AG04450 (cell line): ENCODE results near the gene ZNF408. TPM values are rescaled to one million over a fixed set of nuclear protein-coding genes. Genes with fewer than 3 reads are reported as not detected.

Source experiments
- CTCF ChIA-PET: fragments of 300-600, 350-600 bp; formaldehyde crosslinking; extraction: SDS; loops from one replicate; lab custom pipeline; 2022; ENCODE audit warnings: antibody characterized with exemption, inconsistent platforms; lab: Charles Lee
- POLR2A ChIA-PET: fragments of 350-600 bp; formaldehyde crosslinking; extraction: SDS; loops from one replicate; lab custom pipeline; 2021; ENCODE audit warnings: antibody characterized with exemption, inconsistent platforms; lab: Yijun Ruan, JAX
- DNase-seq: peaks from one replicate; pipeline ENCODE4 v3.0.0-alpha.2; 2011; ENCODE audit warnings: low read depth, low spot score
- H3K27ac ChIP-seq: one replicate; pipeline ENCODE4 v1.5.1; 2012; ENCODE audit warnings: low read depth, low read length, control low read depth
- H3K27me3 ChIP-seq: one replicate; pipeline ENCODE4 v1.6.0; 2012; ENCODE audit warnings: low read length; ENCODE audit not compliant: control insufficient read depth, insufficient read depth
- H3K4me3 ChIP-seq: 2 replicates; pipeline ENCODE4 v1.5.1; 2011; ENCODE audit warnings: mild to moderate bottlenecking, low read depth, low read length, control low read depth
- H3K9me3 ChIP-seq: 2 replicates; pipeline ENCODE4 v1.5.1; 2012; ENCODE audit warnings: low read length; ENCODE audit not compliant: control insufficient read depth, insufficient read depth
- CTCF ChIP-seq: IDR thresholded peaks from 2 replicates; pipeline ENCODE4 v1.5.1; 2011; ENCODE audit warnings: low read depth, low read length, control low read depth, inconsistent platforms
- polyA plus RNA-seq: library from polyadenylated mRNA; depleted of rRNA; stranded (reverse); fragments of >200 nt; gene quantifications from 2 replicates; pipeline ENCODE4 v1.2.3, GENCODE V29; 2011

Gene ZNF408
- polyA plus RNA-seq, 1 experiment: 4.9 TPM

GRCh38 chr11:46719048-46719542 is 18.3 kb downstream of the ZNF408 start, which contains the start of gene F2:
TSS of gene F2 (plus strand) at chr11:46719213. CDS start at chr11:46719236, 23 bp downstream.
- H3K9me3 ChIP-seq: no peaks in the 10 kb centered on the region
- ChIA-PET POLR2A (interaction anchor here (0.6 kb wide), 1 partner anchor 10 kb away, joined by 4 read pairs; no protein-coding TSS in a partner anchor), CTCF (no interaction called here)
- H3K4me3 ChIP-seq: no peak within 1 kb of the TSS
- no peak for DNase-seq
- H3K27me3 ChIP-seq: no peaks in the 10 kb centered on the region
- TF ChIP-seq CTCF: no peak
- H3K27ac ChIP-seq: no peak within 1 kb of the TSS

- TF ChIP-seq CTCF: no peak
- CTCF ChIA-PET: no interaction called here
- Histone ChIP-seq H3K27ac (no peak overlapping the region), H3K4me3 (no peak overlapping the region), H3K27me3 (no peaks in the 10 kb centered on the region), H3K9me3 (no peaks in the 10 kb centered on the region)
- no peak for DNase-seq
- POLR2A ChIA-PET: no interaction called here
Observed at GRCh38 chr11:46719543-46720218, 18.9 kb downstream of the ZNF408 start.

GRCh38 chr11:46721286-46721685 is 20.5 kb downstream of the ZNF408 start:
- TF ChIP-seq CTCF: no peak
- POLR2A ChIA-PET: no interaction called here
- Histone ChIP-seq H3K27ac (no peak overlapping the region), H3K4me3 (no peak overlapping the region), H3K9me3 (no peaks in the 10 kb centered on the region), H3K27me3 (no peaks in the 10 kb centered on the region)
- DNase-seq: no peak
- CTCF ChIA-PET: no interaction called here

- DNase-seq: no peak
- H3K27ac ChIP-seq: no peak overlapping the region
- CTCF ChIA-PET: no interaction called here
- no peaks in the 10 kb centered on the region for H3K27me3 ChIP-seq
- H3K4me3 ChIP-seq: no peak overlapping the region
- POLR2A ChIA-PET: no interaction called here
- TF ChIP-seq CTCF: no peak
- H3K9me3 ChIP-seq: no peaks in the 10 kb centered on the region
Observed at GRCh38 chr11:46722566-46723358, 21.9 kb downstream of the ZNF408 start.

GRCh38 chr11:46723359-46723680 is 22.5 kb downstream of the ZNF408 start:
- ChIA-PET POLR2A (no interaction called here), CTCF (no interaction called here)
- no peak for DNase-seq
- no peaks in the 10 kb centered on the region for H3K27me3 ChIP-seq
- no peak overlapping the region for H3K27ac ChIP-seq
- no peaks in the 10 kb centered on the region for H3K9me3 ChIP-seq
- TF ChIP-seq CTCF: no peak
- H3K4me3 ChIP-seq: no peak overlapping the region
